SK-N-SH treated with all-trans-retinoic acid at 6 μM for 48 hours (cell line): ENCODE data around the gene HLCS.

ENCODE experiments used
- ATAC-seq: fragments of 200-7000 bp; cut with Tn5 transposase; 3 replicates; pipeline ENCODE4 v1.9.1; 2020; ENCODE audit warnings: mild to moderate bottlenecking, moderate library complexity
- ARNTL ChIP-seq: fragments of 450-650 bp; formaldehyde crosslinking; IDR thresholded peaks from 2 replicates; pipeline ENCODE4 v1.5.0; 2020; ENCODE audit warnings: low read depth, mild to moderate bottlenecking, moderate library complexity, borderline replicate concordance
- BACH2 ChIP-seq: fragments of 250-450 bp; sonication (Bioruptor Pico); IDR thresholded peaks from 2 replicates; pipeline ENCODE4 v1.9.0; 2021; ENCODE audit warnings: mild to moderate bottlenecking, borderline replicate concordance
- CREB5 ChIP-seq: fragments of 250-450 bp; sonication (Bioruptor Pico); IDR thresholded peaks from 2 replicates; pipeline ENCODE4 v1.5.1; 2020; ENCODE audit warnings: low read depth, mild to moderate bottlenecking, moderate library complexity
- CSDC2 ChIP-seq: fragments of 250-450 bp; sonication (Bioruptor Pico); IDR thresholded peaks from 2 replicates; pipeline ENCODE4 v1.5.0; 2020; ENCODE audit warnings: mild to moderate bottlenecking, moderate library complexity
- CSRNP3 ChIP-seq: fragments of 250-450 bp; sonication (Bioruptor Pico); IDR thresholded peaks from 2 replicates; pipeline ENCODE4 v1.5.1; 2021; ENCODE audit warnings: mild to moderate bottlenecking, moderate library complexity
- ESRRG ChIP-seq: fragments of 250-450 bp; sonication (Bioruptor Pico); IDR thresholded peaks from 2 replicates; pipeline ENCODE4 v1.6.1; 2021; ENCODE audit warnings: mild to moderate bottlenecking
- ISL1 ChIP-seq: fragments of 250-450 bp; sonication (Bioruptor Pico); IDR thresholded peaks from 2 replicates; pipeline ENCODE4 v2.1.2; 2022; ENCODE audit warnings: mild to moderate bottlenecking, moderate library complexity
- PATZ1 ChIP-seq: fragments of 250-450 bp; sonication (Bioruptor Pico); IDR thresholded peaks from 2 replicates; pipeline ENCODE4 v1.8.0; 2020; ENCODE audit warnings: mild to moderate bottlenecking, moderate library complexity, borderline replicate concordance
- POU6F1 ChIP-seq: fragments of 250-450 bp; sonication (Bioruptor Pico); IDR thresholded peaks from 2 replicates; pipeline ENCODE4 v1.8.0; 2021; ENCODE audit warnings: low read depth, mild to moderate bottlenecking, moderate library complexity, borderline replicate concordance
- SNAI2 ChIP-seq: fragments of 250-450 bp; sonication (Bioruptor Pico); IDR thresholded peaks from 2 replicates; pipeline ENCODE4 v1.5.0; 2020; ENCODE audit warnings: mild to moderate bottlenecking, moderate library complexity
- TOX ChIP-seq: fragments of 250-450 bp; sonication (Bioruptor Pico); IDR thresholded peaks from 2 replicates; pipeline ENCODE4 v1.8.0; 2021; ENCODE audit warnings: mild to moderate bottlenecking, moderate library complexity, borderline replicate concordance
- TSHZ2 ChIP-seq: fragments of 250-450 bp; sonication (Bioruptor Pico); IDR thresholded peaks from 2 replicates; pipeline ENCODE4 v1.5.0; 2020; ENCODE audit warnings: mild to moderate bottlenecking, moderate library complexity
- ZC3H10 ChIP-seq: fragments of 250-450 bp; sonication (Bioruptor Pico); IDR thresholded peaks from 2 replicates; pipeline ENCODE4 v1.5.1; 2021; ENCODE audit warnings: mild to moderate bottlenecking, moderate library complexity
- ZFP30 ChIP-seq: fragments of 450-650 bp; formaldehyde crosslinking; IDR thresholded peaks from 2 replicates; pipeline ENCODE4 v1.5.0; 2022; ENCODE audit warnings: mild to moderate bottlenecking, moderate library complexity
- ZNF565 ChIP-seq: fragments of 450-650 bp; formaldehyde crosslinking; conservative IDR thresholded peaks from 2 replicates; pipeline ENCODE4 v1.5.0; 2020; ENCODE audit warnings: low read depth, mild to moderate bottlenecking, moderate library complexity
- ZNF70 ChIP-seq: fragments of 450-650 bp; formaldehyde crosslinking; IDR thresholded peaks from 2 replicates; pipeline ENCODE4 v1.5.0; 2020; ENCODE audit warnings: mild to moderate bottlenecking, moderate library complexity
- ZNF8 ChIP-seq: fragments of 450-650 bp; formaldehyde crosslinking; IDR thresholded peaks from 2 replicates; pipeline ENCODE4 v1.5.0; 2020; ENCODE audit warnings: mild to moderate bottlenecking, moderate library complexity

The HLCS gene

GRCh38 chr21:36902793-36903192, 63.7 kb downstream of the HLCS start:
- TF ChIP-seq SNAI2 (CRISPR knock-in tag) = no peak
- no peak for TF ChIP-seq ZNF565 (CRISPR knock-in tag)
- no peak for TF ChIP-seq ZFP30
- TF ChIP-seq ZNF8 (CRISPR knock-in tag) = no peak
- no peak for TF ChIP-seq TSHZ2 (CRISPR knock-in tag)
- no peak for TF ChIP-seq ZNF70 (CRISPR knock-in tag)
- no peak for TF ChIP-seq CSDC2 (CRISPR knock-in tag)
- ATAC-seq = no peak

GRCh38 chr21:36902331-36902730, 64.1 kb downstream of the HLCS start:
- no peak for ATAC-seq
- no peak for TF ChIP-seq ARNTL (CRISPR knock-in tag)
- TF ChIP-seq TOX (CRISPR knock-in tag) = no peak
- no peak for TF ChIP-seq ZFP30
- TF ChIP-seq SNAI2 (CRISPR knock-in tag) = no peak
- no peak for TF ChIP-seq ZNF8 (CRISPR knock-in tag)

- ATAC-seq = no peak
- TF ChIP-seq TSHZ2 (CRISPR knock-in tag) (no peak), PATZ1 (CRISPR knock-in tag) (no peak), CSRNP3 (CRISPR knock-in tag) (no peak), ESRRG (no peak), SNAI2 (CRISPR knock-in tag) (no peak), ZNF8 (CRISPR knock-in tag) (no peak), BACH2 (CRISPR knock-in tag) (no peak), CREB5 (CRISPR knock-in tag) (no peak), ZC3H10 (CRISPR knock-in tag) (no peak), TOX (CRISPR knock-in tag) (no peak), ISL1 (no peak), POU6F1 (CRISPR knock-in tag) (no peak), CSDC2 (CRISPR knock-in tag) (no peak)
Measured at GRCh38 chr21:36901575-36901974, 64.9 kb downstream of the HLCS start.
